GM12872 (cell line): ENCODE data around the gene CCDC188.
A peak's percentile ranks its signal among the peaks of the same experiment; 100 is the strongest.

Experiments
- CTCF ChIP-seq: IDR thresholded peaks from 3 replicates; pipeline ENCODE4 v1.5.1; 2011; ENCODE audit warnings: low read depth, mild to moderate bottlenecking, low read length, moderate library complexity; ENCODE audit not compliant: insufficient read depth

The CCDC188 gene

GRCh38 chr22:20156611-20157429 lies 6.0 kb upstream of the CCDC188 start:
- peak; percentile 97 for TF ChIP-seq CTCF

GRCh38 chr22:20156042-20156389 lies 5.2 kb upstream of the CCDC188 start:
- TF ChIP-seq CTCF = no peak

- TF ChIP-seq CTCF = no peak
Observed at GRCh38 chr22:20155330-20156041, 4.6 kb upstream of the CCDC188 start.

- TF ChIP-seq CTCF = peak; percentile 15; the same call in 1 of the 3 replicates
Observed at GRCh38 chr22:20154602-20155187, 3.8 kb upstream of the CCDC188 start.

GRCh38 chr22:20153945-20154344 lies 3.1 kb upstream of the CCDC188 start:
- no peak for TF ChIP-seq CTCF

- no peak for TF ChIP-seq CTCF
Observed at GRCh38 chr22:20152464-20152890, 1.6 kb upstream of the CCDC188 start.

- TF ChIP-seq CTCF = no peak
Observed at GRCh38 chr22:20151276-20151588, 377 bp upstream of the CCDC188 start.
